Measurements from ENCODE around the gene ZFR2.
"Not testable (repeated sequence)": the region's sequence is repeated elsewhere in the genome, so short reads cannot be mapped to it uniquely, and the experiment has no call there.

ZFR2 gene

DNA sequence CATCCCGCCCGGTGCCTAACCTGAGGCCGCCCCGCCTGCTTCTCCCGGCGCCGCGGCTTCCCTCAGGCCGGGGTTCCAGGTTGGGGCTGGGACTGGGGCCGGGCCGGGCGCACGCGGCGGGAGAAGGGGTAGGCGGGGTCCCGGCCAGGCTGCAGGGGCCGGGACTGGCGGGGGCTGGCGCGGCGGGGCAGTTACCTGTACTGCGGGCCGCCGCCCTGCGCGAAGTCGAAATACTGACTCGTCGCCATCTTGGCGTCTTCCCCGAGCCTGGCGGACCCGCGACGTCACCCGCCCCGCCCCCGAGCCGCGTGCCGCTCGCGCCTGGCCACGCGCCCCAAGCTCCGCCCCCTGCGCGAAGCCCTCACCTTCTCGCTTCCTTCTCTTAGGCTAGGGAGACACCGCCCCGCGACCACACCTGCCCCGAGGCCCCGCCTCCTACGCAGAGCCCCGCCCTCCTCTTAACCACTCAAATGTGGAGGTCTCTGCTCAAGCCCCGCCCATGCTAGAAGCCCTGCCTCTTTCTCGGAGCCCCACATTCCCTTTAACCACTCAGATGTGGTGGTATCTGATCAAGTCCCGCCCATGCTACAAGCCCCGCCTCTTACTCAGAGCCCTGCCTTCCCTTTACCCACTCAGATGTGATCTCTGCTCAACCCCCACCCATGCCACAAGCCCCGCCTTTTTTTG lies at the start of gene ZFR2:
TSS of gene ZFR2 (minus strand) at position 269 of the 687 bp plus-strand sequence. CDS start at position 248, 21 bp downstream.
- DNase-seq = peak; percentile 46

DNA sequence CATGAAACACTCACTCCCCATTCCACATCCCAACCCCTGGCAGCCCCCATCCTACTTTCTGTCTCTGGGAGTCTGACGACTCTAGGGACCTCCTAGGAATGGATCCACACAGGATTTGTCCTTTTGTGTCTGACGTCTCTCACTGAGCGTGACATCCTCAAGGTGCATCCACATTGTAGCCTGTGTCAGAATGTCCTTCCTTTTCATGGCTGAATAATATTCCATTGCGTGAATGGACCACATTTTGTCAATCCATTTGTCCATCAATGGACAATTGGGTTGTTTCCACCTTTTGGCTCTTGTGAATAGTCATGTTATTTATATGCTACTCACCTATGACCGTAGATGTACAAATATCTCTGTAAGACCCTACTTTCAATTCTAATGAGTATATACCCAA lies 47.2 kb upstream of the ZFR2 start:
- no peak for DNase-seq

DNA sequence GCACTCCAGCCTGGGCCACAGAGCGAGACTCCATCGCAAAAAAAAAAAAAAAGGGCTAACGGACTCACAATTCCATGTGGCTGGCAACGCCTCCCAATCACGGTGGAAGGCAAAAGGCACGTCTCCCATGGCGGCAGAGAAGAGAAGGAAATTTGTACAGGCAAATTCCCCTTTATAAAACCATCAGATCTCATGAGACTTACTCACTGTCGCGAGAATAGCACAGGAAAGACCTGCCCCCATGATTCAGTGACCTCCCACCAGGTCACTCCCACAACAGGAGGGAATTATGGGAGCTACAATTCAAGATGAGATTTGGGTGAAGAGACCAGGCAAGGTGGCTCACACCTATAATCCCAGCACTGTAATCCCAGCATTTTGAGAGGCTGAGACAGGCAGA lies 45.4 kb upstream of the ZFR2 start:
- DNase-seq = no peak

DNA sequence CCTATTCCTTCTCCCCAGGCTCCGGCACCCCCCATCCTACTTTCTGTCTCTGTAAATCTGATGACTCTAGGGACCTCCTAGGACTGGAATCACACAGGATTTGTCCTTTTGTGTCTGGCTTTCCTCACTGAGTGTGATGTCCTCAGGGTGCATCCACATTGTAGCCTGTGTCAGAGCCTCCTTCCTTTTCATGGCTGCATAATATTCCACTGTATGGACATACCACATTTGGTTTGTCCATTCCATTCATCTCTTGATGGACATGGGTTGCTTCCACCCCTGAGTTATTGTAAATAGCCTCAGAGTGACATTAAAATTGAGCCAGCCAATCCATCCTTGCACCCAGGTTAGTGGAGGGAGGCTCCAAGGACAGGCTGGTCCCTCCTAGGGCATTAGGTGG lies 41.3 kb upstream of the ZFR2 start:
- no peak for DNase-seq

DNA sequence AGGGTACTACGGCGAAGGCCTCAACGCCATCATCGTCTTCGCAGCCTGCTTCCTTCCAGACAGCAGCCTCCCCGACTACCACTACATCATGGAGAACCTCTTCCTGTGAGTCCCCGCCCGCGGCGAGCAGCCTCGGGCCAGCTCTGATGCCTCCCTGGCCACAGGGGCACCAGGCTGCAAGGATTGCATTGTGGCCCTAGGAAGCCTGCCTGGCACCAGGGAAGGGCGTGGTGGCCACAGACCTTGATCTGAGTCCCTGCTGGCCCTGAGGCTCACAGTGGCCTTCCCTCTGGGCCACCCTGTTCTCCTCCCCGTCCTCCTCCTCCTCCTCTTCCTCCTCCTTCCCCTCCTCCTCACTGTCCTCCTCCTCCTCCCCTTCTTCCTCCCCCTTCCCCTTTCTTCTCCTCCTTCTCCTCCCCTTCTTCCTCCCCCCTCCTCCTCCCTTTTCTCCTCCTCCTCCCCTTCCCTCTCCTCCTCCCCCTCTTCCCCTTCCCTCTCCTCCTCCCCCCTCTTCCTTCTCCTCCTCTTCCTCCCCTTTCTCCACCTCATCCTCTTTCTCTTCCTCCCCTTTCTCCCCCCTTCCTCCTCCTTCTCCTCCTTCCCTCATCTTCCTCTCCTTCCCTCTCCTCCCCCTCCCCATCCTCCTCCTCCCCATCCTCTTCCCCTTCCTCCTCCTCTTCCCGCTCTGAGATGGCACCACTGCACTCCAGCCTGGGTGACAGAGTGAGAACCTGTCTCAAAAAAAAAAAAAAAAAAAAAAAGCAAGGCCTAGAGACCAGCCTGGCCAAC lies 39.6 kb upstream of the ZFR2 start:
- DNase-seq = no peak

DNA sequence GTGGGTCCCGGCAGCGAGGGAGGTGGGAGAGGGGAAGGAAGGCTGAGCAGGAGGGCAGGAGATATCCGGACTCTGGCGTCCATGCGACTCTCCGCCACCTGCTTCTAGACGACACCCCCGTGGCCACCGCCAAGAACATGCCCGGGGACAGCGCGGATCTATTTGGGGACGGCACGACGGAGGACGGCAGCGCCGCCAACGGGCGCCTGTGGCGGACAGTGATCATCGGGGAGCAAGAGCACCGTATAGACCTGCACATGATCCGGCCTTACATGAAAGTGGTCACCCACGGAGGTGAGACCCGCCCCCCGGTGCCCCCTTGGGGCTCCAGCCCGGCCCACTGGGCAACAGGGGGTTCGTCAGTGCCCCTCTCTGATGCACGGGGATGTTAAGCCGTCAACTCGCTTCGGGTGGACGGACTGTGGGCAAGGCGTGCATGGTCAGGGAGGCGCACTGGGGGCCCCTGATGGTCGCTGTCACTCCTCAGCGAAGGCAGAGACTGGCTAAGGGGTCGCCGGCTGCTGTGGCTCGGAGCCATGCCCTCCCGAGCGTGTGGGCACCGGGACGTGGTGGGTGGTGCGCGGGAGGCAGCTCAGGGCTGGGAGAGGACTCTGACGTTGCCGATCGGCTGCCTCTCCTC lies 38.9 kb upstream of the ZFR2 start:
- no peak for DNase-seq

DNA sequence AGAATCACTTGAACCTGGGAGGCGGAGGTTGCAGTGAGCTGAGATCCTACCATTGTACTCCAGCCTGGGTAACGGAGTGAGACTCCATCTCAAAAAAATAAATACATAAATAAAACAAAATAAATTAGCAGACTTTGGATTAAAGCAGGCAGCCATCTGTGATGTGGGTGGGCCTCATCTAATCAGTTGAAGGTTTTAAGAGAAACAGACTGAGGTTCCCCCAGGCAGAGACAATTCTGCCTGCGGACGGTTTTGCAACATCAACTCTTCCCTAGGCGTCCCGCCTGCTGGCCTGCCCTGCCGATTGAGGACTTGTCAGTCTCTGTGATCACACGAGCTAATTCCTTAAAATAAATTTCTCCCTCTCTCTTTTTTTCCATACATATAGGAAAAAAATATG lies 35.4 kb upstream of the ZFR2 start:
- DNase-seq = no peak

DNA sequence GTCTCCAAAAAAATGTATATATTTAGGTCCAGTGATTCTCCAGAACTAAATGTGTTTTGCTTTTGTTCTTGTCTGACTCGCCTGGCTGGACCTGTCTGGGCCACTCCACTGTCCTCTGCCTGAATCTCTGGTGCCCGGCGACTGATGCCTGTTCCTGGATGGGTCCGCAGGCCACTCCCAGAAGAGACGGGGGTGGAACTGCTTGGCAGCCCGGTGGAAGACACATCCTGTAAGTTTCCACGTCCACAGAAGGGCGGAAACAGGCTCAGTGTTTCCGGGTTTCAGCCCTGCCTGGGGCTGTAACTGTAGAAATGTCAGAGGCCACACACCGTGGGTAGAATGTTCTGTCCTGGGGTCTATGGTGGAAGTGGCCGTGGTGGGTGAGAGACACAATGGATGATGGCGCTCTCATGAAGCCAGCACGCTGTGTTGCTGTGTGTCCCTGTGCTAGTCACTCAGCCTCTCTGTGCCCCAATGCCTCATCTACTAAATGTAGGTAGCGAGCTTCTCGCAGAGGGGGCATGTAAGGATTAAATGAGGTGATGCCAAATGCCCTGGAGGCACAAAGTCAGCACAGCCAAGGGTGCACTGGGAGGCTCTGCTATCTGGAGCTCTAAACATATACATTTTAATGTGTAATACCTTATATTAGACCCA lies 33.6 kb upstream of the ZFR2 start:
- DNase-seq = no peak

DNA sequence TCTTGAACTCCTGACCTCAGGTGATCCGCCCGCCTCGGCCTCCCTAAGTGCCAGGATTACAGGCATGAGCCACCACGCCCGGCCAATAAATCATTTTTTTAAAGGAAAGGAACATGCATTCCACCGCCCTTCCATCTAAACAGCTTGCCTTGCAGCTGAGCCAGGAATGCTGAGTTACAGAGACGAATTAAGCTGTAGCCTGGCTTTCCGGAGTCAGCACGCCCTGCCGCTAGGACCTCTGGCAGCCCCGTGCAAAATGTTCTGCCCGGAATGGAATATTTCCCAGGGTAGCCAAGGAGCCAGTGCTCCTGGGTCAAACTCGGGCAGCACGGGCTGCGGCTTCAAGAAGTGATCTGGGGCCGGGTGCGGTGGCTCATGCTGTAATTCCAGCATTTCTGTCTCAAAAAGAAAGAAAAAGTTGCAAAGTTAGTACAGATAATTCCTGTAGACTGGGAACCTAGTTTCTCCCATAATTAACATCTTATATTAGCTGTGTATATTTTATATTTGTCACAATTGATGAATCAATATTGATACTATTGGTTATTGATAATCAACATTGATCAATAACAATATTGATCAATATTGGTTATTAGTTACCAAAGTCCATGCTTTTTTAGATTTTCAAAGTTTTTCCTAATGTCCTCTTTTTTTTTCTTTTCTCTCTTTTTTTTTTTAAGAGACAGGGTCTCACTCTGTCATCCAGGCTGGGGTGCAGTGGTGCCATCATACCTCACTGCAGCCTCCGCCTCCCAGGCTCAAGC lies 30.9 kb upstream of the ZFR2 start:
- DNase-seq = no peak

DNA sequence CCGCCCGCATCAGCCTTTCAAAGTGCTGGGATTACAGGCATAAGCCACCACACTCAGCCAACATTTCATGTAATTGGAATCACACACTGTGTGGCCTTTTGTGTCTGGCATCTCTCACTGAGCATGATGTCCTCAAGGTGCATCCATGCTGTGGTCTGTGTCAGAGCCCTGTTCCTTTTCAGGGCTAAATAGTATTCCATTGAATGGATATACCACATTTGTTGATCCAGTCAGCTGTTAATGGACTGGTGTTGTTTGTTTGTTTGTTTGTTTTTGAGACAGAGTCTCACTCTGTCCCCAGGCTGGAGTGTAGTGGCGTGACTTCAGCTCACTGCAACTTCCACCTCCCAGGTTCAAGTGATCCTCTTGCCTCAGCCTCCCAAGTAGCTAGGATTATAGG lies 29.6 kb upstream of the ZFR2 start:
- DNase-seq = no peak

DNA sequence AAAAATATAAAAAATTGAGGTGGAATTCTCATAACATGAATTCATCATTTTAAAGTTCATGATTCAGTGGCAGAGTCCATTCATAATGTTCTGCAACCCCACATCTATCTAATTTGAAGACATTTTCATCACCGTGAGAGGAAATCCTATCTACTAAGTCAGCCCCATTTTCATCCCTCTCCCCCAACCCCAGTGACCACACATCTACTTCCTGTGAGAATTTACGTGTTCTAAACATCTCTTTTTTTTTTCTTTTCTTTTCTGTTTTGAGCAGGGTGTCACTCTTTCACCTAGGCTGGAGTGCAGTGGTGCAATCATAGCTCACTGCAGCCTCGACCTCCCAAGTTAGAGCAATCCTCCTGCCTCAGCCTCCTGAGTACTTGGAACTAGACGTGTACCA lies 29.1 kb upstream of the ZFR2 start:
- no peak for DNase-seq

DNA sequence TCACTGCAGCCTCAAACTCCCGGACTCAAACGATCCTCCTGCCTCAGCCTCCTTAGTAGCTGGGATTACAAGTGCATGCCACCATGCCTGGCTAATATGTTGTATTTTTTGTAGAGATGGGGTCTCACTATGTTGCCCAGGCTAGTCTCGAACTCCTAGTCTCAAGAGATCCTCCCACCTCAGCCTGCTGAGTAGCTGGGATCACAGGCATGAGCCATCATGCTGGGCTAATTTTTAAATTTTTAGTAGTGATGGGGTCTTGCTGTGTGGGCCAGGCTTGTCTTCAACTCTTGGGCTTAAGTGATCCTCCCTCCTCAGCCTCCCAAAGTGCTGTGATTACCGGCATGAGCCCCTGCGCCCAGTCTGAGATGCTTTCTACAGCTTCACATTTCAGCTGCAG lies 26.9 kb upstream of the ZFR2 start:
- no peak for DNase-seq

DNA sequence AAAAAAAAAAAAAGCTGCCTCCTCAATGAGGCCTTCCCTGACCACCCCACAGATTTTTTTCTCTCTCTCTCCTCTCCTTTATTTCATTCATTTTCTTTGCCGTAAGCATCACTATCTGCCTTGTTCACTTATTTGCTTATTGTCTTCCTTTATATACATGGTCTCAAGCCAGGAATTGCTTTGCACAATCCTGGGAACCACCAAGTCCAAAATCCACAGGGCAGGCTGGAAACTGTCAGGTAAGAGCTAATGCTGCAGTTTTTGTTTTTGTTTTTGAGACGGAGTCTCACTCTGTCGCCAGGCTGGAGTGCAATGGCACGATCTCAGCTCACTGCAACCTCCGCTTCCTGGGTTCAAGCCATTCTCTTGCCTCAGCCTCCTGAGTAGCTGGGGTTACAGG lies 26.1 kb upstream of the ZFR2 start:
- not testable (repeated sequence) for DNase-seq

DNA sequence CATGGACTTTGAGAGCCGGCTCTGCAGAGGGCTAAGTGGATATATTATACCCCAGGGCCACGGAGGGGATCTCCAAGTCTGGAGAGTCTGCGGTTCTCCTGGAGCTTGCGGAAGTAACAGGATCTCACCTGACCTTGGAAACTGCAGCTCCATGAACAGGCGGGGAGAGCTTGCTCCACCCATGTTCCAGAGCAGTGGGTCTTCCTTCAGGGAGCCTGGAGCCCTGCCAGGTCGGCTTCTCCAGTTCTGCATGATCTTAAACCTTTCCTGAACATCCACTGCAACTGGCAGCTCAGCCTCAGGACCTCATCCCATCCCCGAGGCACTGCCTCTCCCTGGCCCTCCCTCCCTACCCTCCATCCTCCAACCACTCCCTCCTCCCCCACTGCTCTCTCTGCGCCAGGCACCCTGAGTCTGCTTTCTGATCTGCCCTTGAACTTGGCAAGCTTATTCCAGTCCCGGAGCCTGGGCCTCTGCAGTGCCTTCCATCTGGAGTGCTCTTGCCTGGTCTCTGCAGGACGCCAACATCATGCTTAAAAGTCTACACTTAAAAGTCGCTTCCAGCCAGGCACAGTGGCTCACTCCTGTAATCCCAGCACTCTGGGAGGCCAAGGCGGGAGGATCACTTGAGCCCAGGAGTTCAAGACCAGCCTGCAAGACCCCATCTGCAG lies 24.8 kb upstream of the ZFR2 start:
- DNase-seq = no peak

DNA sequence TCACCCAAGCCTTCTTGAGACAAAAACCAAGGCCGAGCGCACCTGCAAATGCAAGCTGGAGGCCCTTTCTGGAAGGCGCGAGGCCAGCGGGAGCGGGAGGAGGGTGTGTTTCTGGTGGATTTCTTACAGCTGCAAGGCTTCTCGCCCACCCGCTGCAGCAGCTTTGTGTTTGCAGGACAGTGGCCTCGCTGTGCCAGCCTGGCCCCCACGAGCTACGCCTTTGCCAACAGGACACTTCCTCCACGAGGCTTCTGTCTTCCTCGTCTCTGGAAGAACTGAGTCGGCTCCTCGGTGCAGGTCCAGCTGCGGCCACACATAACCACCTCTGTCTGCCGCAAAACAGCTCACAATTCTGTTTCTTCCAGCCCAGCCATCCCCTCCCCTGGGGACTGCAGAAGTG lies 21.8 kb upstream of the ZFR2 start:
- no peak for DNase-seq

DNA sequence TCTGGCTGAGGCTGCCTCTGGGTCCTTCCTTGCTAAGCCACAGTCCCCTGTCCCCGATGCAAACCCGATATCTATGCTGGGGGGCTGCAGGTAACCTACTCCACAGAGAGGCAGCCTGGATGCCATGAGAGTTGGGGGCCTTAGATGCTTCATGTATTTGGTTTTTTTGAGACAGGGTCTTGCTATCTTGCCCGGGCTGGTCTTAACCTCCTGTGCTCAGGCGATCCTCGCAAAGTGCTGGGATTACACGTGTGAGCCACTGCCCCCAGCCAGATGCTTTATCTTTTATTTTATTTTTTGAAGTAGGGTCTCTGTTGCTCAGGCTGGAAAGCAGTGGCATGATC lies 13.2 kb upstream of the ZFR2 start:
- DNase-seq = no peak

DNA sequence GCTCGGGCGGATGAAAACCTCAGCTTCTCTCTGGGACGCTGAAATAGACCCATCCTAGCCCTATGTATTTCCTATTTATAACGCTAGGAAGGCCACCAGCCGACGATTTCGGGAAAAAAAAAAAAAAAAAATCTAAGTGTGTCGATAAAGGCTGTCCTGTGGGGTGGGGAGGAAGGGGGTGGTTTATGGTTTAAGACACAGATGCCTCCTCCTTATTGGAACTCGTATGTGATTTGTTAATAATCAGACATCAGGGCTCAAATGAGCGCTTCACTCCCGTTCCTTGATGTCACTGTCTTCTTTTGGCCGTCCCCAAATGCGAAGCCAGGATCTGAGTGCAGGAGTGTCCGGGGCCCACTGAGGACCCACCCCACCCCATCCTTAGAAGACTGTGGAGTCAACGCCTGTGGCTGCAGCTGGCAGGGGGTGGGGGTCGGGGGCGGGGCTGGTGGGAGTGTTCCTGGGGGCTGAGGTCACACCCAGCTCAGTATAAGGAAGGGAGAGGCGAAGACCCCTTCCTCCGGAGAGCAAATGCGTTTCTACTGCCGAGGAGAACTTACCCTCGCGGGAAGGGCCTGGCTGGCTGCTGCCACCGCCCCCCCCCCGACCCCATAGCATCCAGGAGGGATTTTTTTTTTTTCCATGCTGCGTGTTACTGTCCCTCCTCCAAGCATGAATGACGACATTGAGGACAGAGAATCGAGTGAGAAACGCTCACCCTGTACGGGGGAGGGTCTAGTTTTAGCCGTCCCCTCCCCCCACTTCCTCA lies 12.6 kb upstream of the ZFR2 start:
- DNase-seq = peak; percentile 46

DNA sequence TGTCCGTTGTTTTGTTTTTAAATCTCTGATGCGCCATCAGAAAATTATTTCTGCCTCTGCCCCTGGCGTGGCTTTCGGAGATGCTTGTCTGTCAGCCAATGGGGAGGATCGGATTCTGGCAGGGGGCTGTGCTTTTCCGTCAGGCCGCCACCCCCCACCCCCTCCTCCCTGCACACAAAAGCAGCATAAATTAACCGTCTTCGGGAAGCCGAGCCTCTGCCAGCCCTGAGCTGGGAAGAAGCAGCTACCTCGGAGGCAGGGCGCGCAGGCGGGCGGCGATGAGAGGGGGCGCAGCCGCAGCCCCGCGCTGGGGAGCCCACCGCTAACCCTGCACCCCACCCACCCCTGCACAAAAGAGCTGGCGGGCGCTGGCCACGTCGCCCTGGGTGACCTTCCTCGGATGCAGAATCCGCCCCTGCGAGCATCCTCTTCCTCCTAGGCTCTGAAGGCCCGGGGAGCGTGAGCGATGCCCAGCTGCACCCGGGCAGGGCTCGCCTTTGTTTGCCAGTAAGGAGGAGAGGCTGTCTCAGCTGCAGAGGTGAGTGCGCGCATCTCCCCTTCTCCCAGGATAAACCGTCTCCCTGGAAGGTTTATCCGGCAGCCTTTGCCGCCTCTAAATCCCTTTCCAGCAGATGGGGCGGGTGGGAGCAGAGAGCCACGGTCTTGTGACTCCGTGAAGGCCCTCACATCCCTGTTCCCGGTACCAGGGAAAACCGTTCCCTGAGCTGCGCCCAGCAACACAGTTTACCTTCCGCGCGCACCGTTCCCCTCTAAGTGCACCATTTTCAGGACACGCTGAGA lies 11.8 kb upstream of the ZFR2 start, which contains the start of gene ATCAY:
TSS of gene ATCAY (plus strand) at position 215 of the 801 bp plus-strand sequence. CDS start 5,083 bp downstream, outside the sequence.
- DNase-seq = peak; percentile 89

DNA sequence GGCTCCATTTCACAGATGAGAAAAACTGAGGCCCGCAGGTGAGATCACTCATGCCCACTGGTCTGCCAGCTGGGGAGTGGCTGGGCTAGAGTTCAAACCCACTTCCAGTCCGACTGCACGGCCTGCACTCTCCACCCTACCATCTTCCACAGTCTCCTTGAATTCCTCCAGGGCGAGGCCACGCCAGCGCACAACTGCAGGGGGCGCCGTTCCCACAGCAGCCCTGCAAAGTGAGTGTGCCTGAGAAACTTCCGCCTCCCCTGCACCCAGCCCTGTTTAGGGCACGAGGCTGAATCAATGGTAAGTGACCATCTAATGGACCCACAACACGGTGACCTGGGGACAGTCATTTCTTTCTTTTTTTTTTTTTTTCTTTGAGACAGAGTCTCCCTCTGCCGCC lies 10.8 kb upstream of the ZFR2 start:
- DNase-seq = peak; percentile 53

DNA sequence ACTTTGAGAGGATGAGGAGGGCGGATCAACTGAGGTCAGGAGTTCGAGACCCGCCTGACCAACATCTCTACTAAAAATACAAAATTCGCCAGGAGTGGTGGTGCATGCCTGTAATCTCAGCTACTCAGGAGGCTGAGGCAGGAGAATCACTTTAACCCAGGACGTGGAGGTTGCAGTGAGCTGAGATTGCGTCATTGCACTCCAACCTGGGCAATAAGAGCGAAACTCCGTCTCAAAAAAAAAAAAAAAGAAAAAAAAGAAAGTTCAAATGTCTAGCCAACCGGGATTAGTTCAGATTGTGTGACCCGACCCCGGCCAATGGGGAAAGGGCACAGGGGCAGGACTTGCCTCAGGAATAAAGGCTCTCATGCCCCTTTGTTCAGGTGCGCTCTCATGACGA lies 5.9 kb upstream of the ZFR2 start:
- not testable (repeated sequence) for DNase-seq
